Stimulated activated CD8-positive, alpha-beta memory T cell treated with anti-CD3 and anti-CD28 coated beads, Interleukin-7, amount 100 ng/mL, for 24 hours (primary cell): ENCODE data around the gene ZNF444.
A peak's percentile ranks its signal among the peaks of the same experiment; 100 is the strongest.

ENCODE experiments used
- DNase-seq: peaks from one replicate; pipeline ENCODE4 v3.0.0-alpha.2; 2020; ENCODE audit warnings: low read depth

The ZNF444 gene

GRCh38 chr19:56107626-56108351 is 33.3 kb upstream of the ZNF444 start:
- no peak for DNase-seq

GRCh38 chr19:56108447-56109195 is 32.5 kb upstream of the ZNF444 start:
- no peak for DNase-seq

GRCh38 chr19:56109226-56109625 is 31.9 kb upstream of the ZNF444 start:
- DNase-seq: no peak

GRCh38 chr19:56110515-56111448 is 30.3 kb upstream of the ZNF444 start:
- no peak for DNase-seq

GRCh38 chr19:56111601-56112312 is 29.3 kb upstream of the ZNF444 start:
- DNase-seq: no peak

- DNase-seq: no peak
These were observed 28.8 kb upstream of the ZNF444 start for GRCh38 chr19:56112313-56112709.

GRCh38 chr19:56113074-56113632 is 27.9 kb upstream of the ZNF444 start:
- no peak for DNase-seq

- no peak for DNase-seq
These were observed 26.9 kb upstream of the ZNF444 start for GRCh38 chr19:56114051-56114777.

- DNase-seq: no peak
These were observed 26.3 kb upstream of the ZNF444 start for GRCh38 chr19:56114778-56115110.

- no peak for DNase-seq
These were observed 25.6 kb upstream of the ZNF444 start for GRCh38 chr19:56115490-56115889.

GRCh38 chr19:56116606-56117005 is 24.5 kb upstream of the ZNF444 start:
- DNase-seq: no peak

GRCh38 chr19:56117376-56117884 is 23.7 kb upstream of the ZNF444 start:
- no peak for DNase-seq

- DNase-seq: no peak
These were observed 23.2 kb upstream of the ZNF444 start for GRCh38 chr19:56117889-56118288.

- no peak for DNase-seq
These were observed 22.2 kb upstream of the ZNF444 start for GRCh38 chr19:56118666-56119581.

- DNase-seq: no peak
These were observed 21.5 kb upstream of the ZNF444 start for GRCh38 chr19:56119582-56119978.

GRCh38 chr19:56120002-56120370 is 21.1 kb upstream of the ZNF444 start:
- DNase-seq: no peak

- peak; percentile 63 for DNase-seq
These were observed 20.5 kb upstream of the ZNF444 start for GRCh38 chr19:56120371-56121179.
